CD14-positive monocyte (primary cell): ENCODE measurements around the gene UGGT1. TPM values are rescaled to one million over a fixed set of nuclear protein-coding genes. Genes with fewer than 3 reads are reported as not detected.

Source experiments
- DNase-seq, 3 donors: peaks; one replicate each; pipeline ENCODE4 v3.0.0-alpha.2; 2011 to 2022
- H2AFZ ChIP-seq: 2 replicates; pipeline ENCODE4 v1.6.0; 2012; ENCODE audit warnings: mild to moderate bottlenecking, low read depth, low read length, inconsistent platforms; ENCODE audit not compliant: insufficient read depth, poor library complexity, severe bottlenecking
- H3K27ac ChIP-seq, 2 donors: 1 replicate in 1 of 2; 2 replicates in 1 of 2; pipeline ENCODE4 v1.5.1; 2012 to 2013; ENCODE audit warnings: low read length in 2 of 2, control low read depth in 1 of 2, inconsistent platforms in 1 of 2, low read depth in 1 of 2, mild to moderate bottlenecking in 1 of 2
- H3K27me3 ChIP-seq, 2 donors: one replicate each; pipeline versions ENCODE4 v1.6.0 to v1.6.1; 2011 to 2013; ENCODE audit warnings: low read length in 2 of 2; ENCODE audit not compliant: control insufficient read depth in 2 of 2, insufficient read depth in 2 of 2
- H3K36me3 ChIP-seq, 2 donors: replicated peaks in 1 of 2; 1 replicate in 1 of 2; 2 replicates in 1 of 2; pipeline versions ENCODE4 v1.5.1 to v1.6.1; 2012 to 2013; ENCODE audit warnings: low read length in 2 of 2, control low read depth in 1 of 2, inconsistent platforms in 1 of 2, mild to moderate bottlenecking in 1 of 2; ENCODE audit not compliant: insufficient read depth in 2 of 2, control insufficient read depth in 1 of 2
- H3K4me1 ChIP-seq, 2 donors: 1 replicate in 1 of 2; 2 replicates in 1 of 2; pipeline versions ENCODE4 v1.5.1 to v1.6.1; 2012 to 2013; ENCODE audit warnings: low read length in 2 of 2, control low read depth in 1 of 2, inconsistent platforms in 1 of 2, mild to moderate bottlenecking in 1 of 2, moderate library complexity in 1 of 2; ENCODE audit not compliant: insufficient read depth in 2 of 2, control insufficient read depth in 1 of 2
- H3K4me2 ChIP-seq: replicated peaks from 2 replicates; pipeline ENCODE3; 2012; ENCODE audit warnings: low read length, moderate library complexity, mild to moderate bottlenecking; ENCODE audit not compliant: poor library complexity, severe bottlenecking; ENCODE audit errors: extremely low read depth
- H3K4me3 ChIP-seq, 3 experiments: fragments of 200-600 bp in 1 of 3; sonication (generic) in 1 of 3; replicated peaks in 1 of 3; 1 replicate in 2 of 3; 2 replicates in 1 of 3; pipeline ENCODE4 v1.5.1; 2011 to 2013; ENCODE audit warnings: low read length in 3 of 3, mild to moderate bottlenecking in 3 of 3, control low read depth in 2 of 3, low read depth in 2 of 3, inconsistent platforms in 1 of 3, moderate library complexity in 1 of 3
- H3K79me2 ChIP-seq: 2 replicates; pipeline ENCODE4 v1.6.0; 2012; ENCODE audit warnings: mild to moderate bottlenecking, control low read depth, inconsistent platforms, low read length, moderate library complexity; ENCODE audit not compliant: insufficient read depth
- H3K9ac ChIP-seq: 2 replicates; pipeline ENCODE4 v1.6.0; 2017; ENCODE audit warnings: low read length, mild to moderate bottlenecking; ENCODE audit not compliant: insufficient read depth, poor library complexity, severe bottlenecking
- H3K9me3 ChIP-seq, 2 donors: replicated peaks in 1 of 2; 1 replicate in 1 of 2; 2 replicates in 1 of 2; pipeline versions ENCODE4 v1.5.1 to v1.6.1; 2012 to 2013; ENCODE audit warnings: low read length in 2 of 2, control low read depth in 1 of 2; ENCODE audit not compliant: control insufficient read depth in 1 of 2, insufficient read depth in 1 of 2
- H4K20me1 ChIP-seq: 2 replicates; pipeline ENCODE4 v1.6.0; 2012; ENCODE audit warnings: mild to moderate bottlenecking, low read length, control low read depth, moderate library complexity; ENCODE audit not compliant: insufficient read depth
- H3K27ac Mint-ChIP-seq, 7 donors: one replicate each; pipeline ENCODE4 v1.8.0; 2020; ENCODE audit warnings: mild to moderate bottlenecking in 7 of 7, mixed read lengths in 7 of 7, moderate library complexity in 6 of 7, inconsistent platforms in 2 of 7
- H3K27me3 Mint-ChIP-seq, 3 donors: one replicate each; pipeline ENCODE4 v1.8.0; 2021 to 2022; ENCODE audit warnings: low read depth in 3 of 3, mild to moderate bottlenecking in 3 of 3, mixed read lengths in 3 of 3, moderate library complexity in 3 of 3, inconsistent platforms in 1 of 3
- H3K36me3 Mint-ChIP-seq, 2 donors: one replicate each; pipeline ENCODE4 v1.8.0; 2020; ENCODE audit warnings: mixed read lengths in 2 of 2, inconsistent platforms in 1 of 2, mild to moderate bottlenecking in 1 of 2
- H3K4me1 Mint-ChIP-seq: one replicate; pipeline ENCODE4 v1.8.0; 2020; ENCODE audit warnings: mild to moderate bottlenecking, mixed read lengths
- H3K4me3 Mint-ChIP-seq, 2 donors: one replicate each; pipeline ENCODE4 v1.8.0; 2020; ENCODE audit warnings: mild to moderate bottlenecking in 2 of 2, mixed read lengths in 2 of 2, moderate library complexity in 1 of 2
- H3K9me3 Mint-ChIP-seq, 7 donors: one replicate each; pipeline ENCODE4 v1.8.0; 2020 to 2022; ENCODE audit warnings: mixed read lengths in 7 of 7, mild to moderate bottlenecking in 6 of 7, moderate library complexity in 6 of 7, inconsistent platforms in 2 of 7
- CTCF ChIP-seq: fragments of 200-600 bp; IDR thresholded peaks from one replicate; pipeline ENCODE4 v1.8.0; 2022; ENCODE audit warnings: antibody characterized with exemption, mild to moderate bottlenecking
- WGBS: methylation state at CpG from one replicate; pipeline ENCODE4 v1.1.5; 2013; ENCODE audit warnings: missing lambda C conversion rate; ENCODE audit not compliant: insufficient coverage; 5-methylcytosine and 5-hydroxymethylcytosine counted together
- intact Hi-C, 2 donors: fragments of 100-400 bp; cut with micrococcal nuclease; formaldehyde crosslinking; loops; one replicate each; pipeline versions ENCODE4 v1.15.0 to v1.15.1; 2023
- polyA plus RNA-seq, 3 donors: library from polyadenylated mRNA; depleted of rRNA in 1 of 3; unstranded in 2 of 3; stranded (reverse) in 1 of 3; fragments of 300-500 nt in 2 of 3; fragments of >200 nt in 1 of 3; fragmentation: Illumina TruSeq in 2 of 3; gene quantifications; 1 replicate in 2 of 3; 2 replicates in 1 of 3; pipeline ENCODE4 v1.2.3, GENCODE V29; 2012 to 2021

Gene UGGT1
- polyA plus RNA-seq, 3 donors, result 8.7 to 15.8 (median 13.8) TPM

- peaks cover 10 to 35% (median 20%) of the 10 kb centered on the region in 7 donors for H3K9me3 Mint-ChIP-seq
- WGBS, result 88% methylated on average over 9 of the region's 11 CpGs
- no peak overlapping the region for H3K4me3 Mint-ChIP-seq
- H3K79me2 ChIP-seq, result no peaks in the 10 kb centered on the region
- H3K4me1 ChIP-seq, result no peaks in the 10 kb centered on the region
- H4K20me1 ChIP-seq, result no peaks in the 10 kb centered on the region
- no peak overlapping the region for H3K27ac ChIP-seq
- H3K27me3 Mint-ChIP-seq, result peaks cover 5 to 13% (median 8%) of the 10 kb centered on the region in 3 donors
- H3K27ac Mint-ChIP-seq, result no peak overlapping the region
- TF ChIP-seq CTCF, result no peak
- H3K9me3 ChIP-seq, result peaks cover 0 to 10% of the 10 kb centered on the region in 2 donors
- H3K4me3 ChIP-seq, result no peak overlapping the region
- H3K9ac ChIP-seq, result no peak overlapping the region
- no peak overlapping the region for H2AFZ ChIP-seq
- H3K4me1 Mint-ChIP-seq, result no peaks in the 10 kb centered on the region
- DNase-seq, result no peak
- H3K36me3 ChIP-seq, result no peaks in the 10 kb centered on the region
- H3K36me3 Mint-ChIP-seq, result no peaks in the 10 kb centered on the region
- intact Hi-C loops, result no loop called here
- H3K27me3 ChIP-seq, result no peaks in the 10 kb centered on the region
- no peak overlapping the region for H3K4me2 ChIP-seq
These were observed 36.7 kb upstream of the UGGT1 start for GRCh38 chr2:128054104-128054885.

- no peak overlapping the region for H2AFZ ChIP-seq
- no peak overlapping the region for H3K4me2 ChIP-seq
- WGBS, result no CpG with 5 or more reads among the region's 3 CpGs
- H3K27ac Mint-ChIP-seq, result no peak overlapping the region
- no peak overlapping the region for H3K4me3 ChIP-seq
- H3K4me3 Mint-ChIP-seq, result no peak overlapping the region
- no peaks in the 10 kb centered on the region for H3K36me3 Mint-ChIP-seq
- no peaks in the 10 kb centered on the region for H4K20me1 ChIP-seq
- H3K36me3 ChIP-seq, result no peaks in the 10 kb centered on the region
- no peaks in the 10 kb centered on the region for H3K4me1 ChIP-seq
- peaks cover 4 to 19% (median 9%) of the 10 kb centered on the region in 7 donors for H3K9me3 Mint-ChIP-seq
- intact Hi-C loops, result no loop called here
- H3K27ac ChIP-seq, result no peak overlapping the region
- H3K27me3 ChIP-seq, result no peaks in the 10 kb centered on the region
- DNase-seq, result no peak
- H3K27me3 Mint-ChIP-seq, result peaks cover 2 to 10% (median 2%) of the 10 kb centered on the region in 3 donors
- TF ChIP-seq CTCF, result no peak
- H3K79me2 ChIP-seq, result no peaks in the 10 kb centered on the region
- no peak overlapping the region for H3K9ac ChIP-seq
- H3K9me3 ChIP-seq, result peaks cover 0 to 10% of the 10 kb centered on the region in 2 donors
- no peaks in the 10 kb centered on the region for H3K4me1 Mint-ChIP-seq
These were observed 33.7 kb upstream of the UGGT1 start for GRCh38 chr2:128057334-128057733.
